ENCODE data around the gene ASB13.

- TF ChIP-seq, protein P1, sequence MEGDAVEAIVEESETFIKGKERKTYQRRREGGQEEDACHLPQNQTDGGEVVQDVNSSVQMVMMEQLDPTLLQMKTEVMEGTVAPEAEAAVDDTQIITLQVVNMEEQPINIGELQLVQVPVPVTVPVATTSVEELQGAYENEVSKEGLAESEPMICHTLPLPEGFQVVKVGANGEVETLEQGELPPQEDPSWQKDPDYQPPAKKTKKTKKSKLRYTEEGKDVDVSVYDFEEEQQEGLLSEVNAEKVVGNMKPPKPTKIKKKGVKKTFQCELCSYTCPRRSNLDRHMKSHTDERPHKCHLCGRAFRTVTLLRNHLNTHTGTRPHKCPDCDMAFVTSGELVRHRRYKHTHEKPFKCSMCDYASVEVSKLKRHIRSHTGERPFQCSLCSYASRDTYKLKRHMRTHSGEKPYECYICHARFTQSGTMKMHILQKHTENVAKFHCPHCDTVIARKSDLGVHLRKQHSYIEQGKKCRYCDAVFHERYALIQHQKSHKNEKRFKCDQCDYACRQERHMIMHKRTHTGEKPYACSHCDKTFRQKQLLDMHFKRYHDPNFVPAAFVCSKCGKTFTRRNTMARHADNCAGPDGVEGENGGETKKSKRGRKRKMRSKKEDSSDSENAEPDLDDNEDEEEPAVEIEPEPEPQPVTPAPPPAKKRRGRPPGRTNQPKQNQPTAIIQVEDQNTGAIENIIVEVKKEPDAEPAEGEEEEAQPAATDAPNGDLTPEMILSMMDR (IDR thresholded peaks at IDR 0.05), result no peak
- TF ChIP-seq POLR2A (IDR thresholded peaks at IDR 0.05) (no peak), EP300 (IDR thresholded peaks at IDR 0.05) (no peak), POLR2AphosphoS5 (IDR thresholded peaks at IDR 0.05) (no peak)
These were observed 76.5 kb downstream of the ASB13 start for GRCh38 chr10:5589661-5590511.

Data from sigmoid colon (tissue), 4 donors.